Measurements from ENCODE around the gene CIBAR2. TPM values are rescaled to one million over a fixed set of nuclear protein-coding genes. Genes with fewer than 3 reads are reported as not detected.

CIBAR2 gene
- total and polyA plus RNA-seq, 7 donors: not detected

DNA sequence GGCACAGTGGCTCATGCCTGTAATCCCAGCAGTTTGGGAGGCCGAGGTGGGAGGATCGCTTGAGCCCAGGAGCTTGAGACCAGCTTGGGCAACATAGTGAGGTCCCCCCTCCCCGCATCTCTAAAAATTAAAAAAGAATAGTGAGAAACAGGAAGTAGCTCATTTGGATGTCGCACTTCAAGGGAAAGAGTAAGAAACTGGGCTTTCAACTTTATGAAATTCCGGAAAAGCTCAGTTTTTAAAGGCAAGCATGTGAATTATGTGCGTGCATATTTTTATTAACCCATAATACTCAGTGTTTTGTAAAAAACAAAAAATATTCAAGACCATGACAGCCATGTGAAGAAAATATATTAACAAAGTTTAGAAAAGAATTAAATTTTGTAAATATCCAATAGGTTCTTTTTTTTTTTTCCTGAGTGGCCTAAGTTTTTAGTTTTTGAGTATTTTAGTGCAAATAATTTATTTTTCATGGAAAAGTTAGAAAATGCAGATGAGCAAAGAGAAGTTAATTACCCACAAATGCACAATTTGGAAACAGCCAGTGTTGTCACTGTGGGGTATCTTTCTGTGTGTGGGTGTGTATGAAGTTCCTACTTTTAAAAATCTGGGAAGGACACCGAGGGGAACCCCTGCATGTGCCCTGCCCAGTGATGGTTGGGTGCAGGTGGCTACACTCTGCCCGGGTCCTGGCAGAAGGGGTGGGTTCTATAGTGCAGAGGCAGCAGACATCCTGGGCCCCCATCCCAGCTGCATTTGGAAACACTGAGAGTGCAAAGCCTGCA, 40.0 kb downstream of the CIBAR2 start:
- DNase-seq: no peak
- Histone ChIP-seq H3K4me1 (no peaks in the 10 kb centered on the region), H3K9me3 (no peaks in the 10 kb centered on the region), H3K27me3 (no peaks in the 10 kb centered on the region), H3K27ac (peak overlapping the region in 1 of 4 donors; percentile 18), H3K4me3 (no peak overlapping the region), H3K36me3 (peaks cover 0 to 93% (median 36%) of the 10 kb centered on the region in 4 donors)
- intact Hi-C loops (cut with DNase I): no loop called here
- 86 to 91% methylated on average over 8 of the region's 8 CpGs for WGBS, 2 donors
- TF ChIP-seq EP300 (IDR thresholded peaks at IDR 0.05): no peak
- TF ChIP-seq, protein P1, sequence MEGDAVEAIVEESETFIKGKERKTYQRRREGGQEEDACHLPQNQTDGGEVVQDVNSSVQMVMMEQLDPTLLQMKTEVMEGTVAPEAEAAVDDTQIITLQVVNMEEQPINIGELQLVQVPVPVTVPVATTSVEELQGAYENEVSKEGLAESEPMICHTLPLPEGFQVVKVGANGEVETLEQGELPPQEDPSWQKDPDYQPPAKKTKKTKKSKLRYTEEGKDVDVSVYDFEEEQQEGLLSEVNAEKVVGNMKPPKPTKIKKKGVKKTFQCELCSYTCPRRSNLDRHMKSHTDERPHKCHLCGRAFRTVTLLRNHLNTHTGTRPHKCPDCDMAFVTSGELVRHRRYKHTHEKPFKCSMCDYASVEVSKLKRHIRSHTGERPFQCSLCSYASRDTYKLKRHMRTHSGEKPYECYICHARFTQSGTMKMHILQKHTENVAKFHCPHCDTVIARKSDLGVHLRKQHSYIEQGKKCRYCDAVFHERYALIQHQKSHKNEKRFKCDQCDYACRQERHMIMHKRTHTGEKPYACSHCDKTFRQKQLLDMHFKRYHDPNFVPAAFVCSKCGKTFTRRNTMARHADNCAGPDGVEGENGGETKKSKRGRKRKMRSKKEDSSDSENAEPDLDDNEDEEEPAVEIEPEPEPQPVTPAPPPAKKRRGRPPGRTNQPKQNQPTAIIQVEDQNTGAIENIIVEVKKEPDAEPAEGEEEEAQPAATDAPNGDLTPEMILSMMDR (IDR thresholded peaks at IDR 0.05): no peak
- no peak for TF ChIP-seq POLR2AphosphoS5 (IDR thresholded peaks at IDR 0.05)
- no peak for TF ChIP-seq POLR2A (IDR thresholded peaks at IDR 0.05)

DNA sequence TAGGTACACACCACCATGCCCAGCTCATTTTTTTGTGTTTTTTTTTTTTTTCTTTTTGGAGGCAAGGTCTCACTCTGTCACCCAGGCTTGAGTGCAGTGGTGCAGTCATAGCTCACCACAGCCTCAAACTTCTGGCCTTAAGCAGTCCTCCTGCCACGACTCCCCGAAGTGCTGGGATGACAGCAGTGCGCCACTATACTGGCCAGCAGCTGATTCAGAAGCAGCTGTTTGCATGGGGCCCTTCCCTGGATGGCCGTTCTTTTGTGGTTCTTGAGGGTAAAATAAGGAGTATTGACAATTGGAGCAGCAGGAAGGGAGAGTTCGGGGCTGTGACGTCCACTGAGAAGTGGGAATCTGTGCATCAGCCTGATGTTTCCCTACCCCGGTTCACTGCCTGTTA, 43.1 kb downstream of the CIBAR2 start:
- no peak for DNase-seq
- TF ChIP-seq POLR2A (IDR thresholded peaks at IDR 0.05) (no peak), POLR2AphosphoS5 (IDR thresholded peaks at IDR 0.05) (no peak), EP300 (IDR thresholded peaks at IDR 0.05) (no peak)
- TF ChIP-seq, protein P1 (IDR thresholded peaks at IDR 0.05): no peak
- intact Hi-C loops (cut with DNase I): no loop called here
- no peaks in the 10 kb centered on the region for H3K27me3 ChIP-seq
- no peaks in the 10 kb centered on the region for H3K9me3 ChIP-seq
- no peak overlapping the region for H3K27ac ChIP-seq
- peaks cover 0 to 74% (median 38%) of the 10 kb centered on the region in 4 donors for H3K36me3 ChIP-seq
- H3K4me3 ChIP-seq: no peak overlapping the region
- 93% methylated on average over 7 of the region's 7 CpGs for WGBS, 2 donors
- H3K4me1 ChIP-seq: no peaks in the 10 kb centered on the region

DNA sequence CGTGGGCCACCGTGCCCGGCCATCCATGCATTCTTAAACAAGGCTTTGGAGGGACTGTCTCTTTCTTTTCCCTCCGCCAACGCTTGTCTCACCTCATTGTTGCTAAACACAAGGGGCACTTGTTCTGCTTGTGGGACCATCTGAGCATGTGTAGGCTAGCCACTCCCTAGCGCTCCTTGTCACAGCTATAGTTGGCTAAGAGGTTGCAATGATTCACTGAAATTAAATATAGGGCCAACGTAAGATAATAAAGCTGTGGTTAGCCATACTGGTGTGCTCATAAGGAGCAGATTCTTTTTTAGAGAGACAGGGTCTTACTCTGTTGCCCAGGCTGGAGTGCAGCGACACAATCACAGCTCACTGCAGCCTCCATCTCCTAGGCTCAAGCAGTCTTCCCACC, 43.5 kb downstream of the CIBAR2 start:
- TF ChIP-seq, protein P1 (IDR thresholded peaks at IDR 0.05): no peak
- TF ChIP-seq POLR2A (IDR thresholded peaks at IDR 0.05): no peak
- TF ChIP-seq POLR2AphosphoS5 (IDR thresholded peaks at IDR 0.05): no peak
- TF ChIP-seq EP300 (IDR thresholded peaks at IDR 0.05): no peak
- 93% methylated on average over 8 of the region's 8 CpGs for WGBS, 2 donors

DNA sequence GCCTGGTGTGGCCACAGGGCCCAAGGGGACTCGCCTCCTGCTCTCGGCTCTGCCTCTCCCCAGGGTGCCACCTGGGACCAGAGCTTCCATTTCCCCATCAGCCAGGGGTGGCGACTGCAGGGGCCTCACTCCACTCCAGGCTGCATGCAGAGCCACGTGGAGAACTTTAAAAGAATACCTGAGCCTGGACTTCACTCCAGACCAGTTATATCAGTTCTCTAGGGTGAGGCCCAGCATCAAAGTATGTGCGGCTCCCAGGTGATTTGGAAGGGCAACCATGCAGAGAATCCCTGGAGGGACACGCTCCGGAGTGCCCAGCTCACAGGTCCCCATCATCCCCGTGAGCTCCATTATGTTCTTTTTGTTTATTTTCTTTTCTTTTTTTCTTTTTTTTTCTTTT, 44.8 kb downstream of the CIBAR2 start:
- peaks cover 0 to 56% (median 29%) of the 10 kb centered on the region in 4 donors for H3K36me3 ChIP-seq

More for the DNA sequence above, 43.5 kb downstream of the CIBAR2 start:
- Histone ChIP-seq H3K9me3 (no peaks in the 10 kb centered on the region), H3K4me3 (no peak overlapping the region), H3K4me1 (no peaks in the 10 kb centered on the region), H3K27me3 (no peaks in the 10 kb centered on the region), H3K36me3 (peaks cover 0 to 69% (median 37%) of the 10 kb centered on the region in 4 donors), H3K27ac (no peak overlapping the region)
- intact Hi-C loops (cut with DNase I): no loop called here
- no peak for DNase-seq

DNA sequence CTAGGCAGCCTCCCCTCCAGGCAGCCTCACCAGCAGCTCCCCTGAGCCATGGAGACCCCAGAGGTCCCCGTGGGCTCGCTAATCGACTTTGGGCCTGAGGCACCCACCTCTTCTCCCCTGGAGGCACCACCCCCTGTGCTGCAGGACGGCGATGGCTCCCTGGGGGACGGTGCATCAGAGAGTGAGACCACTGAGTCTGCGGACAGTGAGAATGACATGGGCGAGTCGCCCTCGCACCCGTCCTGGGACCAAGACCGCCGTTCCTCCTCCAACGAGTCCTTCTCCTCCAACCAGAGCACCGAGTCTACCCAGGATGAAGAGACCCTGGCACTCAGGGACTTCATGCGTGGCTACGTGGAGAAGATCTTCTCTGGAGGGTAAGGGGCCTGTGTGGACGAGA, 45.2 kb downstream of the CIBAR2 start:
- Histone ChIP-seq H3K27me3 (no peaks in the 10 kb centered on the region), H3K27ac (no peak overlapping the region), H3K4me1 (peaks cover 0 to 6% (median 0%) of the 10 kb centered on the region in 4 donors), H3K36me3 (peaks cover 0 to 52% (median 29%) of the 10 kb centered on the region in 4 donors), H3K4me3 (no peak overlapping the region), H3K9me3 (no peaks in the 10 kb centered on the region)
- intact Hi-C loops (cut with DNase I): no loop called here
- TF ChIP-seq POLR2AphosphoS5 (IDR thresholded peaks at IDR 0.05) (no peak), EP300 (IDR thresholded peaks at IDR 0.05) (no peak), POLR2A (IDR thresholded peaks at IDR 0.05) (no peak)
- TF ChIP-seq, protein P1 (IDR thresholded peaks at IDR 0.05): no peak
- no peak for DNase-seq
- WGBS, 2 donors: 96% methylated on average over 18 of the region's 18 CpGs

More for the DNA sequence above, 44.8 kb downstream of the CIBAR2 start:
- H3K27ac ChIP-seq: no peak overlapping the region
- DNase-seq: no peak
- H3K4me1 ChIP-seq: peaks cover 0 to 2% (median 0%) of the 10 kb centered on the region in 4 donors
- H3K9me3 ChIP-seq: no peaks in the 10 kb centered on the region
- intact Hi-C loops (cut with DNase I): no loop called here
- 92% methylated on average over 8 of the region's 8 CpGs for WGBS, 2 donors
- H3K27me3 ChIP-seq: no peaks in the 10 kb centered on the region
- no peak overlapping the region for H3K4me3 ChIP-seq
- TF ChIP-seq EP300 (IDR thresholded peaks at IDR 0.05) (no peak), POLR2AphosphoS5 (IDR thresholded peaks at IDR 0.05) (no peak)

All from sigmoid colon (tissue), 7 donors.